ENCODE measurements around the gene HPS4. TPM values are rescaled to one million over a fixed set of nuclear protein-coding genes. Genes with fewer than 3 reads are reported as not detected.

HPS4 gene
- total RNA-seq, 1 donor from 2014 or later: 95.5 TPM

- DNase-seq (ENCODE audit: low spot score): no peak
- Mint-ChIP-seq H3K27me3 (ENCODE audit: insufficient read depth, low read depth) (peaks cover 7% of the 10 kb centered on the region), H3K4me3 (no peak overlapping the region), H3K9me3 (no peaks in the 10 kb centered on the region), H3K27ac (no peak overlapping the region), H3K36me3 (no peaks in the 10 kb centered on the region), H3K4me1 (peaks cover 28% of the 10 kb centered on the region)
- no peak overlapping the region for H3K27ac ChIP-seq
- no peak overlapping the region for H3K9ac ChIP-seq
- H3K36me3 ChIP-seq: no peaks in the 10 kb centered on the region
- H2AFZ ChIP-seq (replicated peaks): no peak overlapping the region
- no peaks in the 10 kb centered on the region for H3K27me3 ChIP-seq
- no peaks in the 10 kb centered on the region for H3K79me2 ChIP-seq (ENCODE audit: low read depth)
- H3K4me3 ChIP-seq: no peak overlapping the region
- H3K9me3 ChIP-seq (ENCODE audit: low read depth): no peaks in the 10 kb centered on the region
- H3F3A ChIP-seq (ENCODE audit: low read depth): peaks cover 9% of the 10 kb centered on the region
- TF ChIP-seq EZH2phosphoT487 (IDR thresholded peaks at IDR 0.05) (no peak), EZH2 (IDR thresholded peaks at IDR 0.05) (no peak)
- TF ChIP-seq, protein P1, sequence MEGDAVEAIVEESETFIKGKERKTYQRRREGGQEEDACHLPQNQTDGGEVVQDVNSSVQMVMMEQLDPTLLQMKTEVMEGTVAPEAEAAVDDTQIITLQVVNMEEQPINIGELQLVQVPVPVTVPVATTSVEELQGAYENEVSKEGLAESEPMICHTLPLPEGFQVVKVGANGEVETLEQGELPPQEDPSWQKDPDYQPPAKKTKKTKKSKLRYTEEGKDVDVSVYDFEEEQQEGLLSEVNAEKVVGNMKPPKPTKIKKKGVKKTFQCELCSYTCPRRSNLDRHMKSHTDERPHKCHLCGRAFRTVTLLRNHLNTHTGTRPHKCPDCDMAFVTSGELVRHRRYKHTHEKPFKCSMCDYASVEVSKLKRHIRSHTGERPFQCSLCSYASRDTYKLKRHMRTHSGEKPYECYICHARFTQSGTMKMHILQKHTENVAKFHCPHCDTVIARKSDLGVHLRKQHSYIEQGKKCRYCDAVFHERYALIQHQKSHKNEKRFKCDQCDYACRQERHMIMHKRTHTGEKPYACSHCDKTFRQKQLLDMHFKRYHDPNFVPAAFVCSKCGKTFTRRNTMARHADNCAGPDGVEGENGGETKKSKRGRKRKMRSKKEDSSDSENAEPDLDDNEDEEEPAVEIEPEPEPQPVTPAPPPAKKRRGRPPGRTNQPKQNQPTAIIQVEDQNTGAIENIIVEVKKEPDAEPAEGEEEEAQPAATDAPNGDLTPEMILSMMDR (IDR thresholded peaks at IDR 0.05): no peak
- H3K4me1 ChIP-seq: peaks cover 7% of the 10 kb centered on the region
- peaks cover 33% of the 10 kb centered on the region for H4K20me1 ChIP-seq (ENCODE audit: low read depth)
- H3K4me2 ChIP-seq: no peak overlapping the region
Measured at GRCh38 chr22:26436903-26437515, 46.6 kb downstream of the HPS4 start.

DNA sequence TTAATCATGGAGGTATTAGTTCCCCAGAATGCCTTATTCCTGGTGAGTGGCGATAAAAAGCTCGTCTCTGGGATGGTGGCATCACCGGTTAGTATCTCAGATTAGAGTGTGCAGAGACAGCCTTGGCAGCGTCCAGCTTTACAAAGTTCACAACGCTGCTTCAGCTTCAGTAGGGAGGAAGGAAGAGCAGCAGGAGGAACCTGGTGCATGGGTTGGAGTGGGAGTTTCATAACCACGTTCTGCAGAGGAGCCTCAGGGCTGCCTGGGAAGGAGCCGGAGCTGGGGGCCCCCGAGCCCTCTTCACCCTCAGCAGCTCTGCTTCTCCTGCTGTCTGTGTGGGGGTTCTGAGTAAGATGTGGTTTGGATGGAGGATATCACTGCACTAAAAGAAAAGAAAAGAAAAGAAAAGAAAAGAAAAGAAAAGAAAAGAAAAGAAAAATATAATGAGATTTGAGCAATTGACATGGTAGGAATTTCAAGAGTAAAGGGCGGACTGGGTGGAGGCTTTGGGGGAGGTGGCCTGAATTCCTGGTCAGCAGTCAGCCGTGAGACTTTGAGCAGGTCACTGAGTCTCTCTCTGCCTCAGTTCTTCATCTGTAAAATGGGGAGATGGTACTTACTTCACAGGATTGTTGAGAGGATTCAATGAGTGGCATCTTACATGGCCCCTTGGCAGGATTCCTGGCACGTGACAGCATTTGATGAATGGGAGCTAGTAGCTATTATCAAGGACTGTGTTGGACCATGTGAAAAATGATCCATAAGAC is 48.1 kb downstream of the HPS4 start:
- DNase-seq (ENCODE audit: low spot score): no peak
- H3K79me2 ChIP-seq (ENCODE audit: low read depth): peaks cover 8% of the 10 kb centered on the region
- H3K9ac ChIP-seq: no peak overlapping the region
- Mint-ChIP-seq H3K36me3 (no peaks in the 10 kb centered on the region), H3K4me3 (no peak overlapping the region), H3K27ac (no peak overlapping the region), H3K27me3 (ENCODE audit: insufficient read depth, low read depth) (peaks cover 9% of the 10 kb centered on the region), H3K4me1 (peaks cover 41% of the 10 kb centered on the region), H3K9me3 (no peaks in the 10 kb centered on the region)
- H3K4me3 ChIP-seq: no peak overlapping the region
- no peaks in the 10 kb centered on the region for H3K9me3 ChIP-seq (ENCODE audit: low read depth)
- no peak overlapping the region for H2AFZ ChIP-seq (replicated peaks)
- TF ChIP-seq EZH2 (IDR thresholded peaks at IDR 0.05) (no peak), EZH2phosphoT487 (IDR thresholded peaks at IDR 0.05) (no peak)
- TF ChIP-seq, protein P1 (IDR thresholded peaks at IDR 0.05): no peak
- no peaks in the 10 kb centered on the region for H3K36me3 ChIP-seq
- no peak overlapping the region for H3K4me2 ChIP-seq
- H3F3A ChIP-seq (ENCODE audit: low read depth): peaks cover 24% of the 10 kb centered on the region
- H3K27ac ChIP-seq: no peak overlapping the region
- H4K20me1 ChIP-seq (ENCODE audit: low read depth): peaks cover 40% of the 10 kb centered on the region
- H3K27me3 ChIP-seq: peaks cover 1% of the 10 kb centered on the region
- H3K4me1 ChIP-seq: peaks cover 22% of the 10 kb centered on the region

DNA sequence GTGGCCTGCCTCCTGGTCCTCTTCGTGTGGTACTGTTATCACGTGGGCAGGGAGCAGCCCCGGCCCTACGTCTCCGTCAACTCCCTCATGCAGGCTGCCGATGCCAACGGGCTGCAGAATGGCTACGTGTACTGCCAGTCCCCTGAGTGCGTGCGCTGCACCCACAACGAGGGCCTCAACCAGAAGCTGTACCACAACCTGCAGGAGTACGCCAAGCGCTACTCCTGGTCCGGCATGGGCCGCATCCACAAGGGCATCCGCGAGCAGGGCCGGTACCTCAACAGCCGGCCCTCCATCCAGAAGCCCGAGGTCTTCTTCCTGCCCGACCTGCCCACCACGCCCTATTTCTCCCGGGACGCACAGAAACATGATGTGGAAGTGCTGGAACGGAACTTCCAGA is 49.8 kb downstream of the HPS4 start:
- H4K20me1 ChIP-seq (ENCODE audit: low read depth): peaks cover 43% of the 10 kb centered on the region
- H3K9ac ChIP-seq: no peak overlapping the region
- TF ChIP-seq EZH2phosphoT487 (IDR thresholded peaks at IDR 0.05): no peak
- TF ChIP-seq, protein P1 (IDR thresholded peaks at IDR 0.05): no peak
- TF ChIP-seq EZH2 (IDR thresholded peaks at IDR 0.05): no peak
- no peaks in the 10 kb centered on the region for H3K9me3 ChIP-seq (ENCODE audit: low read depth)
- no peak overlapping the region for H3K4me3 ChIP-seq
- peaks cover 12% of the 10 kb centered on the region for H3K27me3 ChIP-seq
- H3K79me2 ChIP-seq (ENCODE audit: low read depth): peaks cover 17% of the 10 kb centered on the region
- H3K4me1 ChIP-seq: peaks cover 31% of the 10 kb centered on the region
- Mint-ChIP-seq H3K27me3 (ENCODE audit: insufficient read depth, low read depth) (peaks cover 11% of the 10 kb centered on the region), H3K36me3 (no peaks in the 10 kb centered on the region), H3K27ac (no peak overlapping the region), H3K4me1 (peaks cover 49% of the 10 kb centered on the region), H3K9me3 (no peaks in the 10 kb centered on the region), H3K4me3 (no peak overlapping the region)
- no peaks in the 10 kb centered on the region for H3K36me3 ChIP-seq
- DNase-seq (ENCODE audit: low spot score): no peak
- no peak overlapping the region for H3K27ac ChIP-seq
- H3F3A ChIP-seq (ENCODE audit: low read depth): peaks cover 27% of the 10 kb centered on the region
- no peak overlapping the region for H2AFZ ChIP-seq (replicated peaks)
- no peak overlapping the region for H3K4me2 ChIP-seq
